Neutrophil (primary cell): ENCODE results near the gene MBD4.

ENCODE experiments used
- H3K27ac ChIP-seq: fragments of 200-600 bp; sonication (generic); 2 replicates; pipeline ENCODE4 v1.5.1; 2016; ENCODE audit warnings: mild to moderate bottlenecking, moderate library complexity
- H3K27me3 ChIP-seq: fragments of 200-600 bp; sonication (generic); 2 replicates; pipeline ENCODE4 v1.6.0; 2016; ENCODE audit warnings: mild to moderate bottlenecking
- H3K36me3 ChIP-seq: fragments of 200-600 bp; sonication (generic); 2 replicates; pipeline ENCODE4 v1.5.1; 2017
- H3K4me1 ChIP-seq, 2 experiments: fragments of 200-600 bp in 1 of 2; sonication (generic) in 1 of 2; 1 replicate in 1 of 2; 2 replicates in 1 of 2; pipeline versions ENCODE4 v1.5.1 to v1.6.1; 2013 to 2016; ENCODE audit warnings: low read depth in 1 of 2, low read length in 1 of 2, mild to moderate bottlenecking in 1 of 2, moderate library complexity in 1 of 2; ENCODE audit not compliant: control insufficient read depth in 1 of 2, insufficient read depth in 1 of 2
- H3K4me3 ChIP-seq, 2 experiments: fragments of 200-600 bp in 1 of 2; sonication (generic) in 1 of 2; 1 replicate in 1 of 2; 2 replicates in 1 of 2; pipeline ENCODE4 v1.5.1; 2013 to 2016; ENCODE audit warnings: low read depth in 1 of 2, low read length in 1 of 2, mild to moderate bottlenecking in 1 of 2, moderate library complexity in 1 of 2
- H3K9me3 ChIP-seq: fragments of 200-600 bp; sonication (generic); 2 replicates; pipeline ENCODE4 v1.5.1; 2016
- CTCF ChIP-seq: fragments of 200-600 bp; sonication (generic); IDR thresholded peaks from 2 replicates; pipeline ENCODE4 v1.5.1; 2016; ENCODE audit warnings: antibody characterized with exemption

MBD4 gene

GRCh38 chr3:129422897-129423296 lies 16.9 kb downstream of the MBD4 start:
- TF ChIP-seq CTCF = no peak
- peaks cover 21 to 24% of the 10 kb centered on the region in 2 experiments for H3K4me1 ChIP-seq
- H3K27me3 ChIP-seq = no peaks in the 10 kb centered on the region
- no peak overlapping the region for H3K27ac ChIP-seq
- no peak overlapping the region for H3K4me3 ChIP-seq
- no peaks in the 10 kb centered on the region for H3K9me3 ChIP-seq
- no peaks in the 10 kb centered on the region for H3K36me3 ChIP-seq

GRCh38 chr3:129421988-129422745 lies 17.6 kb downstream of the MBD4 start:
- TF ChIP-seq CTCF = no peak
- no peaks in the 10 kb centered on the region for H3K9me3 ChIP-seq
- no peaks in the 10 kb centered on the region for H3K27me3 ChIP-seq
- no peak overlapping the region for H3K27ac ChIP-seq
- no peaks in the 10 kb centered on the region for H3K36me3 ChIP-seq
- peaks cover 14 to 17% of the 10 kb centered on the region in 2 experiments for H3K4me1 ChIP-seq
- H3K4me3 ChIP-seq = no peak overlapping the region

GRCh38 chr3:129421236-129421883 lies 18.4 kb downstream of the MBD4 start:
- no peak for TF ChIP-seq CTCF
- H3K36me3 ChIP-seq = no peaks in the 10 kb centered on the region
- H3K4me3 ChIP-seq = no peak overlapping the region
- H3K4me1 ChIP-seq = peaks cover 11 to 13% of the 10 kb centered on the region in 2 experiments
- no peak overlapping the region for H3K27ac ChIP-seq
- H3K27me3 ChIP-seq = no peaks in the 10 kb centered on the region
- no peaks in the 10 kb centered on the region for H3K9me3 ChIP-seq

- Histone ChIP-seq H3K36me3 (no peaks in the 10 kb centered on the region), H3K4me1 (peaks cover 9% of the 10 kb centered on the region in 2 experiments), H3K27ac (no peak overlapping the region), H3K9me3 (no peaks in the 10 kb centered on the region), H3K4me3 (no peak overlapping the region), H3K27me3 (no peaks in the 10 kb centered on the region)
- TF ChIP-seq CTCF = no peak
Measured at GRCh38 chr3:129419476-129419875, 20.3 kb downstream of the MBD4 start.

GRCh38 chr3:129418041-129418973 lies 21.4 kb downstream of the MBD4 start:
- no peaks in the 10 kb centered on the region for H3K36me3 ChIP-seq
- no peaks in the 10 kb centered on the region for H3K4me1 ChIP-seq
- TF ChIP-seq CTCF = no peak
- no peaks in the 10 kb centered on the region for H3K27me3 ChIP-seq
- no peak overlapping the region for H3K27ac ChIP-seq
- H3K4me3 ChIP-seq = no peak overlapping the region
- H3K9me3 ChIP-seq = no peaks in the 10 kb centered on the region
